Measurements from ENCODE around the gene AFAP1L2.

AFAP1L2 gene

DNA sequence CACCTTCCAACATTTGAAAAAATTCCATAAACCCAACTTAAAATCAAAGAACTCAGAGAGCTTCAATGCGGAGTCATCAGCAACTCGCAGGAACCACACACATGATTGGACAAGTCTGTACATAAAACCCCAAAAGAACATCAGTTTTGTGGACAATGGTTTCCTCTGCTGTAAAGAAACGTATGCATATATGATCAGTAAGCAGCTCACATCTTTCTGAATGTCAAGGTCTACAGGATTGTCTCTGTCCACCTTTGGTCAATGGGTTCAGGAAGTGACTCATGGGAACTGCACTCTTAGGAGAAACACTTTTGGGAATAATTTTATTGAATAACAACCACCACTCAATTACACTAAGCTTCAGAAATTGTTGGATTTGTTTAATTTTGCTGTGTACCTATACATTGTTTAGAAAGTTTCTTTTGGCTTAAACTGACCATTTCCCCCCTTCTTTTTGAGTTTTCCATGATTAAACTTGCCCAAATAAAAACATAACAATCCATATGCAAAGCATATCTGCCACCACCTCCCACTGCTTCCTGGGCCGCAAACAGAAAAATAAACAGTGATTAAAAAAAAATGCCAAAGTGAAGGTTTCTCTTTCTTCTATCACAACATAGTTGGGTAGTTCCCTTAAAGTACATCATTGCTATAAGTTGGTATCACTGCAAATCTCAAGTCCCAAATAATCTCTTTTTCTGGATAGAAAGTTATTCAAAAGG is 27.3 kb upstream of the AFAP1L2 start:
- Histone ChIP-seq H3K9ac (ENCODE audit: low read length in 2 of 2) (no peak overlapping the region), H3K4me3 (ENCODE audit: low read length in 2 of 2) (no peak overlapping the region), H3K27ac (ENCODE audit: low read length) (no peak overlapping the region), H3K4me1 (ENCODE audit: control insufficient read depth, insufficient read depth, low read length) (peaks cover 14% of the 10 kb centered on the region), H3K36me3 (ENCODE audit: control insufficient read depth in 2 of 2, insufficient read depth in 2 of 2, low read length in 2 of 2) (peaks cover 0 to 9% of the 10 kb centered on the region in 2 donors), H3K27me3 (ENCODE audit: control insufficient read depth in 1 of 2, insufficient read depth in 2 of 2, low read length in 2 of 2) (no peaks in the 10 kb centered on the region), H3K9me3 (ENCODE audit: control insufficient read depth in 2 of 2, low read length in 2 of 2) (no peaks in the 10 kb centered on the region)

- H3K9ac ChIP-seq (ENCODE audit: low read length in 2 of 2), result no peak overlapping the region
- no peak overlapping the region for H3K4me3 ChIP-seq (ENCODE audit: low read length in 2 of 2)
- peaks cover 0 to 7% of the 10 kb centered on the region in 2 donors for H3K36me3 ChIP-seq (ENCODE audit: control insufficient read depth in 2 of 2, insufficient read depth in 2 of 2, low read length in 2 of 2)
- peaks cover 14% of the 10 kb centered on the region for H3K4me1 ChIP-seq (ENCODE audit: control insufficient read depth, insufficient read depth, low read length)
- H3K27me3 ChIP-seq (ENCODE audit: control insufficient read depth in 1 of 2, insufficient read depth in 2 of 2, low read length in 2 of 2), result no peaks in the 10 kb centered on the region
- no peak overlapping the region for H3K27ac ChIP-seq (ENCODE audit: low read length)
- no peaks in the 10 kb centered on the region for H3K9me3 ChIP-seq (ENCODE audit: control insufficient read depth in 2 of 2, low read length in 2 of 2)
These were observed 26.5 kb upstream of the AFAP1L2 start for GRCh38 chr10:114430688-114431413.

GRCh38 chr10:114429581-114430335 is 25.5 kb upstream of the AFAP1L2 start:
- no peak overlapping the region for H3K9ac ChIP-seq (ENCODE audit: low read length in 2 of 2)
- peaks cover 14% of the 10 kb centered on the region for H3K4me1 ChIP-seq (ENCODE audit: control insufficient read depth, insufficient read depth, low read length)
- no peaks in the 10 kb centered on the region for H3K27me3 ChIP-seq (ENCODE audit: control insufficient read depth in 1 of 2, insufficient read depth in 2 of 2, low read length in 2 of 2)
- no peaks in the 10 kb centered on the region for H3K9me3 ChIP-seq (ENCODE audit: control insufficient read depth in 2 of 2, low read length in 2 of 2)
- H3K4me3 ChIP-seq (ENCODE audit: low read length in 2 of 2), result no peak overlapping the region
- H3K36me3 ChIP-seq (ENCODE audit: control insufficient read depth in 2 of 2, insufficient read depth in 2 of 2, low read length in 2 of 2), result peaks cover 0 to 5% of the 10 kb centered on the region in 2 donors
- no peak overlapping the region for H3K27ac ChIP-seq (ENCODE audit: low read length)

DNA sequence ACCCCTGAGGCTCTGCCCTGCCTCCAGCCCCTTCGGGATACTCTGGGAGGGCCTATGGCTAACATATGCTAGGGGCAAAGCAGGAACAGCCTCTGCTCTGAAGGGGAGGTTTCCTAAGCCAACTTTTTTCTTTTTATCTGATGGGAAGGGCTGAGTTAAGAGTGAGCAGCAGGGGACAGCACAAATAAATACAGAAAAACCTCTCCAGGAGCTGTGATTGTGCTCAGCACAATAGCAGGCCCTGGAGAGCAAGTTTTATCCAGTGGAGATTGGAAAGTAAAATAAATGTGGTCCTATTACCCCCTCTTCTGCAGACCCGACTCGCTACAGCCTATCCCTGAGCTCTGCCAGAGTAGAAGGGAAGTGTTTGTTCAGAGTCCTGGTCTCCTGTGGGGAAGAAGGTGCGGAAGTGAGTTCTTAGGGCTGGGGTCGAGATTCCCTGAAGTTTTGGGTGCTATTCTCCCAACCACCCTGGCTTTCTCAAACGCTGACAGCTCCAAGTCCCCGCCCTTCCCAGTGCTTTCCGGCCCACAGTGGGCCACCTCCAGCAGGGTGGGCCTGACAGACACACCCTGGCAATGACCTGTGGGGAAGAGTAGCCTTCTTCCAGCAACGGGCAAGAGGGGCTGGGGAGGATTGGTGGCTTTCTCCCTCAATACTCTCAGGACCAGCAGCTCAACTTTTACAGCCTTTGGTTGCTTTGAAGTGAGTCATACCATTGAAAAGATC is 23.0 kb upstream of the AFAP1L2 start:
- Histone ChIP-seq H3K27me3 (ENCODE audit: control insufficient read depth in 1 of 2, insufficient read depth in 2 of 2, low read length in 2 of 2) (no peaks in the 10 kb centered on the region), H3K27ac (ENCODE audit: low read length) (peak overlapping the region; percentile 58), H3K4me3 (ENCODE audit: low read length in 2 of 2) (no peak overlapping the region), H3K9me3 (ENCODE audit: control insufficient read depth in 2 of 2, low read length in 2 of 2) (no peaks in the 10 kb centered on the region), H3K4me1 (ENCODE audit: control insufficient read depth, insufficient read depth, low read length) (peaks cover 14% of the 10 kb centered on the region), H3K36me3 (ENCODE audit: control insufficient read depth in 2 of 2, insufficient read depth in 2 of 2, low read length in 2 of 2) (no peaks in the 10 kb centered on the region), H3K9ac (ENCODE audit: low read length in 2 of 2) (no peak overlapping the region)

GRCh38 chr10:114426476-114426875 is 22.2 kb upstream of the AFAP1L2 start:
- peak overlapping the region; percentile 58 for H3K27ac ChIP-seq (ENCODE audit: low read length)
- no peaks in the 10 kb centered on the region for H3K9me3 ChIP-seq (ENCODE audit: control insufficient read depth in 2 of 2, low read length in 2 of 2)
- no peak overlapping the region for H3K4me3 ChIP-seq (ENCODE audit: low read length in 2 of 2)
- no peaks in the 10 kb centered on the region for H3K27me3 ChIP-seq (ENCODE audit: control insufficient read depth in 1 of 2, insufficient read depth in 2 of 2, low read length in 2 of 2)
- no peaks in the 10 kb centered on the region for H3K36me3 ChIP-seq (ENCODE audit: control insufficient read depth in 2 of 2, insufficient read depth in 2 of 2, low read length in 2 of 2)
- no peak overlapping the region for H3K9ac ChIP-seq (ENCODE audit: low read length in 2 of 2)
- H3K4me1 ChIP-seq (ENCODE audit: control insufficient read depth, insufficient read depth, low read length), result peaks cover 14% of the 10 kb centered on the region

DNA sequence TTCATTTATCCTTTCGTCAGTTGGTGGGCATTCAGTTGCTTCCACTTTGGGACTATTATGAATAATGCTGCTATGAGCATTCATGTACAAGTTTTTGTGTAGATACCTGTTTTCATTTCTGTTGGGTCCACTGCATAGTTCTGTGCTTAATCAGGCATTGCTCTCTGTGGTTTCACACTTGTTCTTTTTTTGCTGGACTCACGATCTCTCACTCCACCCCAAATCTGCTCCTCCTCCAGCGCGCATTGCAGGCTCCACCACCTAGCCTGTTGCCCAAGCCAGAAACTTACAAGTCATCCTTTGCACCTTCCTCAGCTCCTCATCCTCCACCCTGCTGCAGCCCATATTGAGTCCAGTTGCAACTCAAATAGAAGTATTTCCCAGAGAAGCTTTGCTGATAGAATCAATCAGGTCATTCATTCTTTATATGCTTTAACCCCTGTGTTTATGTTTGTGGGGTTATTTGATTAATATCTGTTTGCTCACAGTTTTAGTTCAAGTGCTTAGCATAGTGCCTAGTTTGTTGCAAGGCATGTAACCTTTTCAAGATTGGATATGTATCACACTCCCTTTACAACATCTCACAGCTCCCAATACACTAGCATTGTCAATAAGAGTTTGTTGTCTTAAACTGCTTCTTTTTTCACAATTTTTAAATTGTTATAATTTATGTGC is 16.6 kb upstream of the AFAP1L2 start:
- Histone ChIP-seq H3K27me3 (ENCODE audit: control insufficient read depth in 1 of 2, insufficient read depth in 2 of 2, low read length in 2 of 2) (no peaks in the 10 kb centered on the region), H3K4me3 (ENCODE audit: low read length in 2 of 2) (no peak overlapping the region), H3K36me3 (ENCODE audit: control insufficient read depth in 2 of 2, insufficient read depth in 2 of 2, low read length in 2 of 2) (no peaks in the 10 kb centered on the region), H3K4me1 (ENCODE audit: control insufficient read depth, insufficient read depth, low read length) (no peaks in the 10 kb centered on the region), H3K27ac (ENCODE audit: low read length) (no peak overlapping the region), H3K9me3 (ENCODE audit: control insufficient read depth in 2 of 2, low read length in 2 of 2) (no peaks in the 10 kb centered on the region), H3K9ac (ENCODE audit: low read length in 2 of 2) (no peak overlapping the region)

- Histone ChIP-seq H3K4me1 (ENCODE audit: control insufficient read depth, insufficient read depth, low read length) (peaks cover 5% of the 10 kb centered on the region), H3K9ac (ENCODE audit: low read length in 2 of 2) (no peak overlapping the region), H3K27me3 (ENCODE audit: control insufficient read depth in 1 of 2, insufficient read depth in 2 of 2, low read length in 2 of 2) (no peaks in the 10 kb centered on the region), H3K4me3 (ENCODE audit: low read length in 2 of 2) (no peak overlapping the region), H3K36me3 (ENCODE audit: control insufficient read depth in 2 of 2, insufficient read depth in 2 of 2, low read length in 2 of 2) (no peaks in the 10 kb centered on the region), H3K27ac (ENCODE audit: low read length) (no peak overlapping the region), H3K9me3 (ENCODE audit: control insufficient read depth in 2 of 2, low read length in 2 of 2) (no peaks in the 10 kb centered on the region)
These were observed 13.8 kb upstream of the AFAP1L2 start for GRCh38 chr10:114418109-114418508.

DNA sequence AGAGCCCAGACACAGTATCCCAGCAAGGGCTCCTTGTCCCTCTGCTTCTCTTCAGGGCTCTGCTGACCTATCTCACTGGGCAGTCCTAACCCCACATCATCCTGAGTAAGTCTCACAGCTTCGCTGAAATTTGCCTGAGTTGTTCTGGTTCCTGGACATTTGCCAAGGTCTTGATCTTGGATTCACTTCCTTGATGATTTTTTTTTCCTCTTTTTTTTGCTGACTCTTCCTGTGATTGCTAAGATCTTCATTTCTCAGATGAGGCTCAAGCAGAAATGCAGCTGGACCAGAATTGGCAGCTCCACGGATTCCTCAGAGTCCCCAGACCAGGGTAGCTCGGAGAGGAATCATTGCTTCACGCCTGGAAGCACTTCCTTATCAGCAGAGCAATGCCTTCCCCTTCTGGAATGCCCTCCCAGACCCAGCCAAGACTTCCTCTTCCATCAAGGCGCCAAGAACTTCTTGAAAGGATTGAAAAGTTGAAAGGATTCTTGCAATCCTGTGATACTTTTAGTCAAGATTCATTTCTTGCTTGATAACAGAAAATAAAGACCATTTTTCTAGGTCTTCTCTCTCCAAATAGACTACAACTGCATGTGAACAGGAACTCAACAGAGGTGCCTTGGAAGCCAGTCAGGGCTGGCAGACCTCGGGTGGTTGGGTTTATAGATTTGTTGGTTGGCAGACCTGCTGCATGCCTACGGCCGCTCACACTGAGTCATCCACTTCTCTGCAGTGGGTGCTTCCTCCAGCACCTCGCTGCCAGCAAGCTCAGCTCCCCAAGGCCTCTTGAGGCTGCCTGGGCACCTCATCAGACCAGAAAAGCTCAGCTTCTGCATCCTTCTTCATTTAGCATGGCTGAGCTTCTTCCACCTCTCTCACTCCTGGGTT is 8.8 kb upstream of the AFAP1L2 start:
- Histone ChIP-seq H3K9me3 (ENCODE audit: control insufficient read depth in 2 of 2, low read length in 2 of 2) (no peaks in the 10 kb centered on the region), H3K27ac (ENCODE audit: low read length) (peak overlapping the region; percentile 11), H3K9ac (ENCODE audit: low read length in 2 of 2) (no peak overlapping the region), H3K36me3 (ENCODE audit: control insufficient read depth in 2 of 2, insufficient read depth in 2 of 2, low read length in 2 of 2) (no peaks in the 10 kb centered on the region), H3K27me3 (ENCODE audit: control insufficient read depth in 1 of 2, insufficient read depth in 2 of 2, low read length in 2 of 2) (no peaks in the 10 kb centered on the region), H3K4me3 (ENCODE audit: low read length in 2 of 2) (no peak overlapping the region), H3K4me1 (ENCODE audit: control insufficient read depth, insufficient read depth, low read length) (peaks cover 13% of the 10 kb centered on the region)

- H3K4me1 ChIP-seq (ENCODE audit: control insufficient read depth, insufficient read depth, low read length), result peaks cover 21% of the 10 kb centered on the region
- H3K27ac ChIP-seq (ENCODE audit: low read length), result no peak overlapping the region
- H3K9me3 ChIP-seq (ENCODE audit: control insufficient read depth in 2 of 2, low read length in 2 of 2), result no peaks in the 10 kb centered on the region
- H3K27me3 ChIP-seq (ENCODE audit: control insufficient read depth in 1 of 2, insufficient read depth in 2 of 2, low read length in 2 of 2), result no peaks in the 10 kb centered on the region
- H3K4me3 ChIP-seq (ENCODE audit: low read length in 2 of 2), result no peak overlapping the region
- H3K9ac ChIP-seq (ENCODE audit: low read length in 2 of 2), result no peak overlapping the region
- no peaks in the 10 kb centered on the region for H3K36me3 ChIP-seq (ENCODE audit: control insufficient read depth in 2 of 2, insufficient read depth in 2 of 2, low read length in 2 of 2)
These were observed 4.7 kb upstream of the AFAP1L2 start for GRCh38 chr10:114408968-114409444.

Measured in stomach smooth muscle (tissue), 2 donors.